ENCODE measurements around the gene MAPK6. TPM values are rescaled to one million over a fixed set of nuclear protein-coding genes. Genes with fewer than 3 reads are reported as not detected.

Gene MAPK6
- polyA plus RNA-seq, 3 donors, result 8.6 to 11.0 (median 10.2) TPM

GRCh38 chr15:51970132-51970817, 48.7 kb upstream of the MAPK6 start:
- Histone ChIP-seq H3K9ac (ENCODE audit: insufficient read depth, low read length, poor library complexity, severe bottlenecking) (no peak overlapping the region), H3K4me2 (replicated peaks; ENCODE audit: extremely low read depth, low read length, poor library complexity, severe bottlenecking) (peak overlapping the region; percentile 80), H3K79me2 (ENCODE audit: insufficient read depth, low read length) (peaks cover 61% of the 10 kb centered on the region), H3K27me3 (ENCODE audit: control insufficient read depth in 2 of 2, insufficient read depth in 2 of 2, low read length in 2 of 2) (no peaks in the 10 kb centered on the region), H3K4me1 (ENCODE audit: control insufficient read depth in 1 of 2, insufficient read depth in 2 of 2, low read length in 2 of 2) (peaks cover 10 to 12% of the 10 kb centered on the region in 2 donors), H2AFZ (ENCODE audit: insufficient read depth, low read depth, low read length, poor library complexity, severe bottlenecking) (no peak overlapping the region), H3K36me3 (replicated peaks in 1 of 2; ENCODE audit: control insufficient read depth in 1 of 2, insufficient read depth in 2 of 2, low read length in 2 of 2) (peaks cover 5 to 18% of the 10 kb centered on the region in 2 donors), H3K27ac (ENCODE audit: low read depth in 1 of 2, low read length in 2 of 2) (no peak overlapping the region), H3K9me3 (replicated peaks in 1 of 2; ENCODE audit: control insufficient read depth in 1 of 2, insufficient read depth in 1 of 2, low read length in 2 of 2) (peaks cover 11 to 14% of the 10 kb centered on the region in 2 donors), H4K20me1 (ENCODE audit: insufficient read depth, low read length) (peaks cover 5% of the 10 kb centered on the region), H3K4me3 (replicated peaks in 1 of 3; ENCODE audit: low read depth in 2 of 3, low read length in 3 of 3) (peak overlapping the region in 1 of 3 experiments; percentile 96)
- Mint-ChIP-seq H3K36me3 (peaks cover 15 to 24% of the 10 kb centered on the region in 2 donors), H3K4me3 (peak overlapping the region; percentile 94 to 99), H3K27me3 (ENCODE audit: low read depth in 3 of 3) (no peaks in the 10 kb centered on the region), H3K9me3 (peaks cover 10 to 23% (median 15%) of the 10 kb centered on the region in 7 donors), H3K4me1 (peaks cover 18% of the 10 kb centered on the region), H3K27ac (no peak overlapping the region)
- no peak for TF ChIP-seq CTCF (IDR thresholded peaks at IDR 0.05)
- no CpG with 5 or more reads among the region's 4 CpGs for WGBS (ENCODE audit: insufficient coverage)
- intact Hi-C loops (cut with micrococcal nuclease), result loop anchor here in 1 of 2 donors (5.0 kb wide), 1 partner anchor 42 kb away; no protein-coding TSS in a partner anchor
- DNase-seq, result no peak

GRCh38 chr15:51971032-51971374, 48.0 kb upstream of the MAPK6 start:
- WGBS (ENCODE audit: insufficient coverage), result 2% methylated on average over 7 of the region's 7 CpGs
- peaks cover 4% of the 10 kb centered on the region for H4K20me1 ChIP-seq (ENCODE audit: insufficient read depth, low read length)
- peaks cover under 1 to 11% of the 10 kb centered on the region in 2 donors for H3K36me3 ChIP-seq (replicated peaks in 1 of 2; ENCODE audit: control insufficient read depth in 1 of 2, insufficient read depth in 2 of 2, low read length in 2 of 2)
- H3K4me3 Mint-ChIP-seq, result peak overlapping the region; percentile 94 to 99
- no peaks in the 10 kb centered on the region for H3K27me3 ChIP-seq (ENCODE audit: control insufficient read depth in 2 of 2, insufficient read depth in 2 of 2, low read length in 2 of 2)
- no peak for DNase-seq
- H3K79me2 ChIP-seq (ENCODE audit: insufficient read depth, low read length), result peaks cover 56% of the 10 kb centered on the region
- peak overlapping the region; percentile 60 to 96 (median 90) for H3K4me3 ChIP-seq (replicated peaks in 1 of 3; ENCODE audit: low read depth in 2 of 3, low read length in 3 of 3)
- peaks cover 10 to 23% (median 15%) of the 10 kb centered on the region in 7 donors for H3K9me3 Mint-ChIP-seq
- H3K27ac Mint-ChIP-seq, result peak overlapping the region; percentile 92 to 98 (median 94)
- peak overlapping the region; percentile 98 for H2AFZ ChIP-seq (ENCODE audit: insufficient read depth, low read depth, low read length, poor library complexity, severe bottlenecking)
- intact Hi-C loops (cut with micrococcal nuclease), result loop anchor here in 1 of 2 donors (5.0 kb wide), 1 partner anchor 41 kb away; no protein-coding TSS in a partner anchor
- peak; percentile 0 for TF ChIP-seq CTCF (IDR thresholded peaks at IDR 0.05)
- H3K27me3 Mint-ChIP-seq (ENCODE audit: low read depth in 3 of 3), result no peaks in the 10 kb centered on the region
- peaks cover 11 to 17% of the 10 kb centered on the region in 2 donors for H3K36me3 Mint-ChIP-seq
- H3K27ac ChIP-seq (ENCODE audit: low read depth in 1 of 2, low read length in 2 of 2), result peak overlapping the region; percentile 82 to 89
- H3K4me1 Mint-ChIP-seq, result peaks cover 18% of the 10 kb centered on the region
- peak overlapping the region; percentile 87 for H3K9ac ChIP-seq (ENCODE audit: insufficient read depth, low read length, poor library complexity, severe bottlenecking)
- peak overlapping the region; percentile 80 for H3K4me2 ChIP-seq (replicated peaks; ENCODE audit: extremely low read depth, low read length, poor library complexity, severe bottlenecking)
- peaks cover 11 to 14% of the 10 kb centered on the region in 2 donors for H3K9me3 ChIP-seq (replicated peaks in 1 of 2; ENCODE audit: control insufficient read depth in 1 of 2, insufficient read depth in 1 of 2, low read length in 2 of 2)
- peaks cover 10 to 12% of the 10 kb centered on the region in 2 donors for H3K4me1 ChIP-seq (ENCODE audit: control insufficient read depth in 1 of 2, insufficient read depth in 2 of 2, low read length in 2 of 2)

Measured in CD14-positive monocyte (primary cell).